ENCODE data around the gene PCBP1. TPM values are rescaled to one million over a fixed set of nuclear protein-coding genes. Genes with fewer than 3 reads are reported as not detected.
A peak's percentile ranks its signal among the peaks of the same experiment; 100 is the strongest.

The PCBP1 gene
- total and polyA plus RNA-seq, 9 of the 15 experiments (the other 6 are each of a cell fraction or from before 2014, with no cell fraction given) = 19.2 to 407 (median 78.1) TPM

DNA sequence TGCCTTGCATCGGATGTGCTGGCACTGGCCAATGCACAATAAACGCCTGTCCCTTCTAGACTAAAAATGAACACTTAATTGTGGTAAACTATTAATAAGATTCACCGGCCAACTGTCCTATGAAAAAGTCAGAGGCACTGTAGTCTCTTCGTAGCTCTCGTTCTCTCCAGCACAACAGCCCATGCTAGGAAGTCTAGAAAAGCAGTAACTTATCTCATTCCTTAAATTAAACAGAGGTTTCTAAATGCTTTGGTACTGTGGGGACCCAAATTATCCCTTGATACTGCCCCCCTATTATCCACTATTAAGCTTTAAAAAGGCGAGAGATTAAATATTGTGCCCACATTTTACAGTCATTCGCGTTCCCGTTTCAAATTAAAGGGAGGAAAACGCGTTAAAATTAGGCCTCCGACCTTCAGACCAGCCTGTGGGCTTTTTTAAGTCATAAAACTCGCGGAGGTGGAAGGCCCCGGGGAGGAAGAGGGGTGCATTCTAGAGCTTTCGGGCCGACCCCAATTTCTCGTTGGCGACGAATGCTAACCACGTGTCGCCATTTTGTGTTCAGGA, 1.5 kb upstream of the PCBP1 start (continued):
- TF ChIP-seq, protein P1, sequence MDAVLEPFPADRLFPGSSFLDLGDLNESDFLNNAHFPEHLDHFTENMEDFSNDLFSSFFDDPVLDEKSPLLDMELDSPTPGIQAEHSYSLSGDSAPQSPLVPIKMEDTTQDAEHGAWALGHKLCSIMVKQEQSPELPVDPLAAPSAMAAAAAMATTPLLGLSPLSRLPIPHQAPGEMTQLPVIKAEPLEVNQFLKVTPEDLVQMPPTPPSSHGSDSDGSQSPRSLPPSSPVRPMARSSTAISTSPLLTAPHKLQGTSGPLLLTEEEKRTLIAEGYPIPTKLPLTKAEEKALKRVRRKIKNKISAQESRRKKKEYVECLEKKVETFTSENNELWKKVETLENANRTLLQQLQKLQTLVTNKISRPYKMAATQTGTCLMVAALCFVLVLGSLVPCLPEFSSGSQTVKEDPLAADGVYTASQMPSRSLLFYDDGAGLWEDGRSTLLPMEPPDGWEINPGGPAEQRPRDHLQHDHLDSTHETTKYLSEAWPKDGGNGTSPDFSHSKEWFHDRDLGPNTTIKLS (IDR thresholded peaks at IDR 0.05; ENCODE audit: borderline replicate concordance, low read depth) = no peak
- TF ChIP-seq TAF1 (IDR thresholded peaks at IDR 0.05; ENCODE audit: control insufficient read depth, extremely low read depth, insufficient read depth, low read length, severe bottlenecking) (no peak), ZNF165 (CRISPR knock-in tag; IDR thresholded peaks at IDR 0.05; ENCODE audit: borderline replicate concordance) (0 out of 2 replicates have a peak, but pooled peaks have one; percentile 58), PHF20 (IDR thresholded peaks at IDR 0.05; ENCODE audit: partially characterized antibody) (no peak), GABPA (tag; conservative IDR thresholded peaks at IDR 0.05; ENCODE audit: low read depth) (no peak), ZNF23 (CRISPR knock-in tag; IDR thresholded peaks at IDR 0.05) (no peak)

GRCh38 chr2:70086278-70086837, 919 bp upstream of the PCBP1 start:
- POLR2A ChIA-PET = interaction anchor here (0.6 to 9.8 kb wide), 27 partner anchors 8 to 226 kb away, joined by 3 to 80 read pairs (median 4); partner anchors contain the start of genes MXD1 and SNRPG
- DNase-seq (ENCODE audit: extremely low read depth in 1 of 4, low spot score in 3 of 4) = peak; percentile 65 to 77 (median 69)
- no peaks in the 10 kb centered on the region for H3K9me3 ChIP-seq (replicated peaks; ENCODE audit: control insufficient read depth, insufficient read depth, low read depth, low read length)
- H3K4me3 ChIP-seq = peak overlapping the region; percentile 90
- H3K9ac ChIP-seq (ENCODE audit: insufficient read depth in 1 of 2, low read depth in 2 of 2, low read length in 2 of 2) = peak overlapping the region; percentile 96 to 100
- H3K27ac ChIP-seq (ENCODE audit: extremely low read depth, low read depth, low read length) = peak overlapping the region; percentile 100
- peaks cover 13 to 41% of the 10 kb centered on the region in 2 experiments for H3K4me1 ChIP-seq (replicated peaks in 1 of 2; ENCODE audit: control insufficient read depth in 2 of 2, insufficient read depth in 2 of 2, low read length in 2 of 2)
- peak overlapping the region; percentile 86 for H3K4me2 ChIP-seq (ENCODE audit: insufficient read depth, low read length)
- peak overlapping the region; percentile 89 for H2AFZ ChIP-seq (ENCODE audit: low read depth, low read length)
- peak; percentile 50 for ATAC-seq
- H3K27me3 ChIP-seq (ENCODE audit: control insufficient read depth in 2 of 2, insufficient read depth in 2 of 2, low read length in 2 of 2) = no peaks in the 10 kb centered on the region
- in situ Hi-C loops (cut with MboI) (loop anchor here (5.0 kb wide), 1 partner anchor 36 kb away; no protein-coding TSS in a partner anchor), intact Hi-C loops (cut with micrococcal nuclease) (loop anchor here (2.0 to 5.0 kb wide), 4 partner anchors 38 to 206 kb away; partner anchors contain the start of genes C2orf42, MXD1 and SNRPG)
- WGBS (ENCODE audit: insufficient coverage, low coverage, missing lambda C conversion rate) = 2% methylated on average over 40 of the region's 40 CpGs
- H3K9me1 ChIP-seq (ENCODE audit: control insufficient read depth, insufficient read depth, low read length) = no peaks in the 10 kb centered on the region
- peak; percentile 52 for FAIRE-seq
- CTCF ChIA-PET (ENCODE audit: low intra/inter-chr PET ratio) = interaction anchor here (1.0 kb wide), 1 partner anchor 57 kb away, joined by 4 read pairs; no protein-coding TSS in a partner anchor
- peaks cover 56% of the 10 kb centered on the region for H3K36me3 ChIP-seq (ENCODE audit: control insufficient read depth, insufficient read depth, low read length)
- peaks cover 58% of the 10 kb centered on the region for H3K79me2 ChIP-seq (ENCODE audit: control insufficient read depth, insufficient read depth, low read length)
- H4K20me1 ChIP-seq (replicated peaks; ENCODE audit: control insufficient read depth, insufficient read depth, low read length) = no peaks in the 10 kb centered on the region
- BruUV-seq (replicated peaks) = no TSS peak
- TF ChIP-seq CBFA2T3 (IDR thresholded peaks at IDR 0.05) (no peak), SMARCA5 (IDR thresholded peaks at IDR 0.05) (no peak), SMAD4 (CRISPR knock-in tag; conservative IDR thresholded peaks at IDR 0.05) (peak; percentile 87; the same call in 1 of the 2 replicates), PKNOX1 (IDR thresholded peaks at IDR 0.05) (peak; percentile 59; the same call in 1 of the 2 replicates), HOMEZ (CRISPR knock-in tag; IDR thresholded peaks at IDR 0.05) (peak; percentile 80; the same call in 1 of the 2 replicates), PHB2 (IDR thresholded peaks at IDR 0.05; ENCODE audit: low read depth) (no peak)

Measured in K562 (cell line).